Adipocyte (in vitro differentiated cells): ENCODE data around the gene GNG7.

Experiments
- DNase-seq: peaks from one replicate; pipeline ENCODE4 v3.0.0-alpha.2; 2015; ENCODE audit warnings: low read depth
- H3K27me3 ChIP-seq: replicated peaks from 2 replicates; pipeline ENCODE4 v1.7.0; 2013; ENCODE audit warnings: mild to moderate bottlenecking, low read length, moderate library complexity; ENCODE audit not compliant: control insufficient read depth, insufficient read depth
- H3K36me3 ChIP-seq: 2 replicates; pipeline ENCODE4 v1.7.0; 2013; ENCODE audit warnings: low read length, mild to moderate bottlenecking, moderate library complexity; ENCODE audit not compliant: control insufficient read depth, insufficient read depth, severe bottlenecking
- H3K4me1 ChIP-seq: 2 replicates; pipeline ENCODE4 v1.7.0; 2013; ENCODE audit warnings: mild to moderate bottlenecking, low read length, moderate library complexity; ENCODE audit not compliant: control insufficient read depth, insufficient read depth
- H3K4me3 ChIP-seq: 2 replicates; pipeline ENCODE4 v1.7.0; 2013; ENCODE audit warnings: mild to moderate bottlenecking, low read length, moderate library complexity
- H3K9ac ChIP-seq: 2 replicates; pipeline ENCODE4 v1.7.0; 2013; ENCODE audit warnings: mild to moderate bottlenecking, low read length, moderate library complexity
- H3K9me3 ChIP-seq: 2 replicates; pipeline ENCODE4 v1.7.0; 2013; ENCODE audit warnings: mild to moderate bottlenecking, low read length, moderate library complexity; ENCODE audit not compliant: control insufficient read depth

The GNG7 gene

DNA sequence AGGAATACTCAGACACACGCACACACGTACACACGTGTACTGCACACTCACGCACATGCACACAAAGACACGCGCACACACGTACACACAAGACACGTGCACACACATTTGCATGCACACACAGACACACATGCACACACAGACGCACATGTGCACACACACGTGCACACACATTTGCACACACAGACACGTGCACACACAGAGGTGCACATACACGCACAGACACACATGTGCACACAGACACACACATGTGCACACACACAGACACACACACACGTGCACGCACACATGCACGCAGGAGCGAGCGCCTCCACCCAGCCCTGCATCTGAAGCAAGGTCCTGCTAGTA, 145.4 kb downstream of the GNG7 start:
- H3K4me1 ChIP-seq, result peaks cover 6% of the 10 kb centered on the region
- H3K27me3 ChIP-seq, result peaks cover 3% of the 10 kb centered on the region
- no peak overlapping the region for H3K9ac ChIP-seq
- DNase-seq, result no peak
- H3K36me3 ChIP-seq, result no peaks in the 10 kb centered on the region
- H3K9me3 ChIP-seq, result no peaks in the 10 kb centered on the region
- H3K4me3 ChIP-seq, result no peak overlapping the region

DNA sequence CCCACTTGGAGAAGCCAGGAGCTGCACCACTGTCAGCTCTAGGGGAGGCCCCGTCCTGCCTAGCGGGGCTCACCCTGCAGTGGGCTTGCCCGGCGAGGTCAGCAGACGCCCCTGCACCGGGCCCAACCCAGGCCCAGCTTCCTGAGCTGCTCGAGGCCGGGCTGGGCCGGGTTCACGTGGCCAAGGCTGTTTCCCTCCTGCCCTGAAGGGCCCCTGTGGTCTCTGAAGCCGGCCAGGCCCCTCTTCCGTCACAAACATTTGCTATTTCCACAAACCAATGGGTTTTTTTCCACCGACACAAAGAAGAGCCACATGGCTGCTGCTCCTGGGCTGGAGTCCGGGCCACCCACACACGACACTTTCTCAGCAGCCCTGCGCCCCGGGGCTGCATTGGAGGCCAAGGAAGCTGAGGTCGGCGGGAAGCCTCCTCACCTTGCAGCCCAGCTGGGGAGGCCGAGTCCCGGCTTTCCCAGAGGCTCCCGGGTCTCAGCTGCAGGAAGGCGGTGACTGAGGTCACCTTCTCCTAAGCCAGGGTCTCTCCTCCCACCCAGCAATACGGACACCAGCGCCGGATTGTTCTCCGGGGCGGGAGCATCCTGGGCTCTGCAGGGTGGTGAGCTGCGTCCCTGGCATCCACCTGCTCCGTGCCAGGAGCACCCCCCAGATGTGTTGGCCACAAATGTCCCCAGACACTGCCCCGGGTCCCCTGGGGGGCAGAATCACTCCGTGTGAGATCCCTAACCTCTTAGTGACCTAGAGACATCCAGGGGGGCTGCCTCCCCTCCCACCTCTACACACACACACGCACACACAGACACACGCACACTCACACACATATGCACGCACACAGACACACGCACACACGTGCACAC, 146.0 kb downstream of the GNG7 start:
- Histone ChIP-seq H3K4me1 (peaks cover 6% of the 10 kb centered on the region), H3K36me3 (no peaks in the 10 kb centered on the region), H3K9me3 (no peaks in the 10 kb centered on the region), H3K9ac (no peak overlapping the region), H3K27me3 (peaks cover 3% of the 10 kb centered on the region), H3K4me3 (no peak overlapping the region)
- DNase-seq, result no peak

DNA sequence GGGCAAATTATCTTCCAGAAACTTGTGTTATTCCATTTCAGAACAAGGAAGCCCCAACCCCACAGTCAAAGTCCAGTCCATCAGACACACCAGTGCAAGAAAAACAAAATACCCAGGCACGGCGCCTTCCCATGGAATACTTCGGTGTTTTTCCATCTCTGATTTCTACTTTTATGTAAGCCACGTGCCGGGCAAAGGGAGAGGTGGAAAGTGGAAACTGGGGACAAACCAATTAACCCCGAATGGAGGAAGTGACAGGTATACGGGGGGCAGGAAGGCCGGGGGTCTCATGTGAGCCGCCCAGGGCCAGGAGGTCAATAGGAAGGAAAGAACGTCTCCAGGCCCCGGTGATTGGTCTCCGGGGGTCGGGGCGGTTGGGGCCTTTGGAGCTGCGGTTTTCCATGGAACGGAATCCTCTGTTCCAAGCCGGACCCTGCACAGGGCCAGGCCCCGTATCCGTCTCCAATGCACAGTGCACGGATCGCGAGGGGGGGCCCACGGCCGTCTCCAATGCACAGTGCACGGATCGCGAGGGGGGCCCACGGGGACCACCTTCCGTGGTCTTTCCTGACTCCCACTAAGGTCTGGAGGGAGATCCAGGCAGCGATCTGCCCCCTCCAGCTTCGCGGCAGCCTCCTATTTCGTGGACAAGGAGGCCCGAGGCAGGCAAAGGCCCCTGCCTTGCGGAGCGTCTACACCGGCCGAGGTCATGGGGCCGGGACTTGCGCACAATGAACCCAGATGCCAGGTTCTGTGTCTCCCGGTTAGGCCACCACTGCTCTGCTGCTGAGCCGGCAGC, 146.9 kb downstream of the GNG7 start:
- peaks cover 9% of the 10 kb centered on the region for H3K4me1 ChIP-seq
- no peak overlapping the region for H3K9ac ChIP-seq
- no peak for DNase-seq
- H3K9me3 ChIP-seq, result no peaks in the 10 kb centered on the region
- H3K36me3 ChIP-seq, result no peaks in the 10 kb centered on the region
- H3K4me3 ChIP-seq, result no peak overlapping the region
- H3K27me3 ChIP-seq, result no peaks in the 10 kb centered on the region

DNA sequence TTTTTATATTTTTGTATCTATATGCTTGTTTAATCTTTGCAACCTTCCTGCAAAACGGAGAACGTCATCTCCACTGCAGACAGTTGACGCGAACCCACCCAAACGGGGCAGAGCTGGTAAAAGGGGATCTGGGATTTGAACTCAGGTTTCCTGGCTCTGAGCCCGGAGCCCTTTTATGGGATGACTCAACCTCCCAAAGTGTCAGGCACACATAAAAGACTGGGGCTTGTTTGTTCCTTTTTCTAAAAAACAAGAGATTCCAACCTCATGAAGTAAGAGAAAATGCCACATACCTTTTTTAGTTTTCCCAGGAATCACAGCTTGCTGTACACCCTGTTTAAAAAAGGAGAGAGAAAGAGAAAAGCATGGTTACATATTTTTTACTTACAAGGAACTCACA, 147.6 kb downstream of the GNG7 start:
- Histone ChIP-seq H3K4me1 (peaks cover 14% of the 10 kb centered on the region), H3K4me3 (no peak overlapping the region), H3K9ac (no peak overlapping the region), H3K27me3 (no peaks in the 10 kb centered on the region), H3K9me3 (no peaks in the 10 kb centered on the region), H3K36me3 (no peaks in the 10 kb centered on the region)
- DNase-seq, result no peak

DNA sequence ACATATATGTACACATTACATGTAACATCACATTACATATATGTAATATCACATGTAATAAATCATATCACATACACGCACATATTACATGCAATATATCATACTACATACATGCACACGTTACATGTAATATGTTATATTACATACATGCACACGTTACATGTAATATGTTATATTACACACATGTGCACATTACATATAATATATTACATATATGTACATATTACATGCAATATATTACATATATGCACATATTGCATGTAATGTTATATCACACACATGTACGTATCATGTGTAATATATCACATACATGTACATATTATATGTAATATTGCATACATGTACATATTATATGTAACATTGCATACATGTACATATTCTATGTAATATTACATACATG, 149.0 kb downstream of the GNG7 start:
- Histone ChIP-seq H3K4me1 (peaks cover 19% of the 10 kb centered on the region), H3K9ac (no peak overlapping the region), H3K9me3 (no peaks in the 10 kb centered on the region), H3K27me3 (no peaks in the 10 kb centered on the region), H3K4me3 (no peak overlapping the region), H3K36me3 (no peaks in the 10 kb centered on the region)
- no peak for DNase-seq

DNA sequence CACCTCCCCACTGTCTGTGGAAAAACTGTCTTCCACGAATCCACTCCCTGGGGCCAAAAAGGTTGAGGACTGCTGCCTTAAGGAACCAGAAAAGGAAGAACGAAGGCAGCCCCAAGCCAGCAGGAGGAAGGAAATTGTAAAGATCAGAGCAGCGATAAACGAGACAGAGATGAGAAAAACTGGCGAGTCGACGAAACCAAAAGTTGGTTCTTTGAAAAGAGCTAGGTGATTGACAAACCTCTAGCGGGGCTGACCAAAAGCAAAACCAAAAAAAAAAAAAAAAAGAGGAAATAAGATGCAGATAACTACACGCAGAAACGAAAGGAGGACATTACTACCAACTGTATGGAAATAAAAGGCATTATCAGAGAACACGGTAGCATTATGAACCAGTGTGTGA, 149.6 kb downstream of the GNG7 start:
- Histone ChIP-seq H3K9me3 (no peaks in the 10 kb centered on the region), H3K36me3 (no peaks in the 10 kb centered on the region), H3K4me1 (peaks cover 19% of the 10 kb centered on the region), H3K27me3 (no peaks in the 10 kb centered on the region), H3K9ac (peak overlapping the region; percentile 67), H3K4me3 (peak overlapping the region; percentile 62)
- no peak for DNase-seq

DNA sequence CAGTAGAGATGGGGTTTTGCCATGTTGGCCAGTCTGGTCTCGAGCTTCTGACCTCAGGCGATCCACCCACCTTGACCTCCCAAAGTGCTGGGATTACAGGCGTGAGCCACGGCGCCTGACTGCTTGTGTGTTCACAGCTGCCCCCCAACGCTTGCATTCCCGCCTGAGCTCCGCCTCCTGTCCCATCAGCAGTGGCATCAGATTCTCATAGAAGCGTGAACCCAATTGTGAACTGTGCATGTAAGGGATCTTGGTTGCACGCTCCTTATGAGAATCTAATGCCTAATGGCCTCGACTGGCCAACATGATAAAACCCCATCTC, 150.7 kb downstream of the GNG7 start:
- H3K9me3 ChIP-seq, result no peaks in the 10 kb centered on the region
- no peak for DNase-seq
- H3K36me3 ChIP-seq, result no peaks in the 10 kb centered on the region

DNA sequence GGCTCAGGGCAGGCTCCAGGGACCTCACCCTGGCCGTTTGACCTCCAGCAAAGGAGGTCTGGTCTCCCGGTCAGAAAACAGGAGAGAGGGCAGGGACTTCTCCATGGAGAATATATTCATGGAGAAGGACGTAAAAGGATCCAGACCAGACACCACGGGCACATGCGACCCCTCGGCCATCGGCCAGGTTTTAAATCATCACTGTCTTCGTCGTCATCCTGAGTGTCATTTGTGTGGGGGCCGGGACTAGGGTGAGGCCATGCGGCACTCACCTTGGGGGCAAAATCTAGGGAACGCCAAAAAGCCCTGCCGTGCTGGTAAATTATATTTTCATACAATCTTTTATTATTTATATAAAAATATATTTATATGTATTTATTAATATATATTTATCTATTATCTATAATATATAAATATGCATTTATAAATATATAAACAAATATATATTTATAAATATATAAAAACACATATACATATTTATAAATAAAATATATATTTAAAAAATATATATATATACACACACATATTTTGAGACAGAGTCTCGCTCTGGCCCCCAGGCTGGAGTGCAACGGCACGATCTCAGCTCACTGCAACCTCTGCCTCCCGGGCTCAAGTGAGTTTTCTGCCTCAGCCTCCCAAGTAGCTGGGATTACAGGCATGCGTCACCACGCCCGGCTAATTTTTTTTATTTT, 151.2 kb downstream of the GNG7 start:
- DNase-seq, result no peak
- Histone ChIP-seq H3K9me3 (no peaks in the 10 kb centered on the region), H3K9ac (no peak overlapping the region), H3K4me3 (no peak overlapping the region), H3K36me3 (no peaks in the 10 kb centered on the region), H3K27me3 (no peaks in the 10 kb centered on the region), H3K4me1 (peaks cover 19% of the 10 kb centered on the region)

More for the DNA sequence above, 150.7 kb downstream of the GNG7 start:
- Histone ChIP-seq H3K27me3 (no peaks in the 10 kb centered on the region), H3K4me1 (peaks cover 19% of the 10 kb centered on the region), H3K9ac (no peak overlapping the region), H3K4me3 (no peak overlapping the region)

DNA sequence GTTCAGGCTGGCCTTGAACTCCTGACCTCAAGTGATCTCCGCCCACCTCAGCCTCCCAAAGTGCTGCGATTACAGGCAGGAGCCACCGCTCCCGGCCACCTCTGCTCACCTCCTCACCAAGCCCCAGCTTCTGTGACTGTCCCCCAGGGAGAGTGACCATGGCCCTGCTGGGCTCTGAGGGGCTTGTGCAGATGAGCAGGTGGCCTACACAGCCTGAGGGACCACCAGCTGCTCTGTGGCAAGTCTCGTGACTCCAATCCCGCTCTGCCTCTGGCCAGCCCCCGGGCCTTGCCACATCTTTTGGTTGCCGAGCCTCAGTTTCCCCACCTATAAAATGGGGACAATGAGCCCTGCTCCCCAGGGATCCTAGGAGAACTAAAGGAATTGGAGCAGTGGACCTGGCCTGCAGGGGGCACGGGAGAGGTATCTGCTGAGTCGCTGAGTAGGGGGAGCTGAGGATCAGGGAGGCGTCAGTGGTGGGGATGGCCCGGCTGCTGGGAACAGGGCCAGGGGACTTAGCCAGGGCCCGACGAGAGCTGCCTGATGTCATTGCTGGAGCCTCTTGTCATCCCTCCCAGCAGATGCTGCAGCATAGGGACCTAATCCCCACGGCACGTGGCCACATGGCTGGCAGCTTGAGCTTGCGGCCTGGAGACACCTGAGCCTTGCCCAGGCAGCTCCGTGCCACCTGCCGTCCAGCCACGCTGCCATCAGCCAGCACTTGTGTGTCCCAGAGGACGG, 151.9 kb downstream of the GNG7 start:
- Histone ChIP-seq H3K27me3 (no peaks in the 10 kb centered on the region), H3K9me3 (no peaks in the 10 kb centered on the region), H3K36me3 (no peaks in the 10 kb centered on the region), H3K4me3 (no peak overlapping the region), H3K9ac (peak overlapping the region; percentile 68), H3K4me1 (peaks cover 19% of the 10 kb centered on the region)
- DNase-seq, result no peak

DNA sequence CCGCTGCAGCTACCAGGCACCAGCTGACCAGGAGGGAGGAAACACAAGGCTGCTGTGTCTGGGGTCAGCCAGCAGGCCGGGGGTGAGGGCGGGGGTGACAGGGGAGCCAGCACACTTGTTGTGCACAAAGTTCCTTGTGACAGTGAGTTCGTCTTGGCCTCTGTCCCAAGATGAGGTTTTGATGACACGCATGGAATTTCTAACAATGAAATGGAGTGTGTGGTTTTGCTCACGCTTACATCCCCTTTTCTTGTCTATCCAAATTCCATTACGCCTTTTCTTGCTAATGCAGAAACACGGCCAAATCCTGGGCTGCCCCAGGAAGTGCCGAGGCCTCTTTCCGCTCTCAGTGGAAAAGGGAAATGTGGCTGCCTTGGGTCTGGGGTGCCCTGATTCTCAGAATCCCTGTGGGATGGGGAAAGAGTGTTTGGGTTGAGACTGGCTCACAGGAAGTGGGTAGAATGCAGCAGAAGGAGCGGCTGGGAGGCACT, 152.7 kb downstream of the GNG7 start:
- peak overlapping the region; percentile 68 for H3K9ac ChIP-seq
- no peaks in the 10 kb centered on the region for H3K27me3 ChIP-seq
- H3K4me3 ChIP-seq, result no peak overlapping the region
- H3K9me3 ChIP-seq, result no peaks in the 10 kb centered on the region
- H3K36me3 ChIP-seq, result no peaks in the 10 kb centered on the region
- peaks cover 19% of the 10 kb centered on the region for H3K4me1 ChIP-seq
- peak; percentile 38 for DNase-seq
